GM21423 (cell line): ENCODE data around the gene ASL.
"Not testable (repeated sequence)": the region's sequence is repeated elsewhere in the genome, so short reads cannot be mapped to it uniquely, and the experiment has no call there.

Source experiments
- ATAC-seq: cut with Tn5 transposase; IDR thresholded peaks from one replicate; pipeline ENCODE4 v1.9.1; 2021; ENCODE audit warnings: mild to moderate bottlenecking, moderate library complexity; ENCODE audit not compliant: unreplicated experiment

ASL gene

GRCh38 chr7:66072208-66072607 is 3.4 kb upstream of the ASL start:
- ATAC-seq: not testable (repeated sequence)

GRCh38 chr7:66076462-66077329 is 1.1 kb downstream of the ASL start:
- no peak for ATAC-seq

- ATAC-seq: no peak
Measured at GRCh38 chr7:66078067-66078466, 2.4 kb downstream of the ASL start.

- ATAC-seq: no peak
Measured at GRCh38 chr7:66082083-66082482, 6.5 kb downstream of the ASL start.

GRCh38 chr7:66082886-66083415 is 7.3 kb downstream of the ASL start:
- ATAC-seq: no peak

- no peak for ATAC-seq
Measured at GRCh38 chr7:66083677-66084076, 8.1 kb downstream of the ASL start.

- ATAC-seq: no peak
Measured at GRCh38 chr7:66088861-66089838, 13.5 kb downstream of the ASL start.

- no peak for ATAC-seq
Measured at GRCh38 chr7:66092654-66093053, 17.0 kb downstream of the ASL start.

GRCh38 chr7:66095010-66095409 is 19.4 kb downstream of the ASL start:
- no peak for ATAC-seq

GRCh38 chr7:66099232-66099550 is 23.6 kb downstream of the ASL start:
- ATAC-seq: no peak

- peak; percentile 78 for ATAC-seq
Measured at GRCh38 chr7:66099551-66100407, 24.2 kb downstream of the ASL start.

- no peak for ATAC-seq
Measured at GRCh38 chr7:66100408-66101050, 24.9 kb downstream of the ASL start.

GRCh38 chr7:66102168-66102567 is 26.5 kb downstream of the ASL start:
- ATAC-seq: not testable (repeated sequence)

GRCh38 chr7:66103994-66104393 is 28.4 kb downstream of the ASL start:
- ATAC-seq: not testable (repeated sequence)

- ATAC-seq: peak; percentile 51
Measured at GRCh38 chr7:66105263-66105748, 29.7 kb downstream of the ASL start.

- ATAC-seq: not testable (repeated sequence)
Measured at GRCh38 chr7:66108410-66108809, 32.8 kb downstream of the ASL start.

- ATAC-seq: no peak
Measured at GRCh38 chr7:66110856-66111255, 35.2 kb downstream of the ASL start.

GRCh38 chr7:66114743-66115649 is 39.4 kb downstream of the ASL start, which contains the start of gene CRCP:
Gene CRCP (plus strand): TSS chr7:66114847. CDS start chr7:66114963, 116 bp downstream.
- peak; percentile 91 for ATAC-seq
